GM18870 (cell line): ENCODE results near the gene ERVFRD-1.

Experiments
- ATAC-seq: cut with Tn5 transposase; IDR thresholded peaks from one replicate; pipeline ENCODE4 v1.9.1; 2021; ENCODE audit warnings: moderate library complexity; ENCODE audit not compliant: unreplicated experiment

The ERVFRD-1 gene, protein sequence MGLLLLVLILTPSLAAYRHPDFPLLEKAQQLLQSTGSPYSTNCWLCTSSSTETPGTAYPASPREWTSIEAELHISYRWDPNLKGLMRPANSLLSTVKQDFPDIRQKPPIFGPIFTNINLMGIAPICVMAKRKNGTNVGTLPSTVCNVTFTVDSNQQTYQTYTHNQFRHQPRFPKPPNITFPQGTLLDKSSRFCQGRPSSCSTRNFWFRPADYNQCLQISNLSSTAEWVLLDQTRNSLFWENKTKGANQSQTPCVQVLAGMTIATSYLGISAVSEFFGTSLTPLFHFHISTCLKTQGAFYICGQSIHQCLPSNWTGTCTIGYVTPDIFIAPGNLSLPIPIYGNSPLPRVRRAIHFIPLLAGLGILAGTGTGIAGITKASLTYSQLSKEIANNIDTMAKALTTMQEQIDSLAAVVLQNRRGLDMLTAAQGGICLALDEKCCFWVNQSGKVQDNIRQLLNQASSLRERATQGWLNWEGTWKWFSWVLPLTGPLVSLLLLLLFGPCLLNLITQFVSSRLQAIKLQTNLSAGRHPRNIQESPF

DNA sequence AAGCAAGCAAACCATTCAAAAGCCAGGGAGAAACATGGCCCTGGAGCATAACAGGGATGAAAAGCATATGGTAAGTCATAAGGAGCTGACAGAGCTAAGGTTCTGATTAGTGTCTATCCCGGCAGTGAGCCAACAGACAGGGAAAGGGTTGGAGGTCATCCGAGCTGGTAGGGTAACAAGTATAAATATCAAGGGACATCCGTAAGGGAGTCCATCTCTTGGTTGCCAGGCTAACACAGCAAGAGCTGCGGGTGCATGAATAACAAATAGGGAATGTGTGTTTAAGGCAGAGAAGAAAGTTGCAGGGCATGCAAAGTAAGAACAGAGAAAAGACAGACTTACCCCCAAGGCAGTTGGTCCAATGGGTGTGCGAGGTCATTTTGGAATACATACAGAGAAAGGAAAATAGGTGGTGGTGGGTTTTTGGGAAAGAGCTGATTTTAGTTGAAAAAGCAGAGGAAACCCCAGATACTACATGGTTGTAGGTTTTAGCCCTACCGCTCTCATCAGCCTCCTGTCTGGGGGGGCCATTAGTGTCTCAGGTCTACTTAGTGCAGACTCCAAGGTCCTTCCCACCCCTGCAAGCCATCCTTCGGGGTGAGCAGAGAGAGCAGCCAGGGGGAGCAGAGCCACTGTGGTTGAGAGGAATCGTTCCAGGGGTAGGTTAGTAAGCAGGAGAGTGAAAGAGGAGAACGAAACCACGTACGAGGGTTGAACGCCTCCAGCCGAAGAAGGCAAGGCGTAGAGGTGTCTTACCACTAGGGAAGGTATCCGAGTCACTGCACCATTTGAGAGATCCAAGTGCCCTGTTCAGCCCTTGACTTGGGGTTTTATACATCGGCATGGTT lies at the start of gene ERVFRD-1:
Gene ERVFRD-1 (minus strand): TSS at position 805 of the 848 bp plus-strand sequence. CDS start 6,415 bp downstream, outside the sequence.
- ATAC-seq: no peak

DNA sequence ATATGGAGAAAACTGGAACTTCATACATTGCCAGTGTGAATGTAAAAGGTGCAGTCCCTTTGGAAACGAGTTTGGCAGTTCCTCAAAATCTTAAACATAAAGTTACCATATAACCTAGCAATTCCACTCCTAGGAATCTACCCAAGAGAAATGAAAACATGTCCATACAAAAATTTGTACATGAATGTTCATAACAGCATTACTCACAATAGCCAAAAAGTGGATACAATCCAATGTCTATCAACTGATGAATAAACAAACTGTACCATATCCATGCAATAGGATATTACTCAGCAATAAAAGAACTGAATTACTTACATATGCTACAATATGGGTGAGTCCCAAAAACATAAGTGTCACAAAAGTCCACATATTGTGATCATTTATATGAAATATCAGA lies 48.7 kb upstream of the ERVFRD-1 start:
- no peak for ATAC-seq

DNA sequence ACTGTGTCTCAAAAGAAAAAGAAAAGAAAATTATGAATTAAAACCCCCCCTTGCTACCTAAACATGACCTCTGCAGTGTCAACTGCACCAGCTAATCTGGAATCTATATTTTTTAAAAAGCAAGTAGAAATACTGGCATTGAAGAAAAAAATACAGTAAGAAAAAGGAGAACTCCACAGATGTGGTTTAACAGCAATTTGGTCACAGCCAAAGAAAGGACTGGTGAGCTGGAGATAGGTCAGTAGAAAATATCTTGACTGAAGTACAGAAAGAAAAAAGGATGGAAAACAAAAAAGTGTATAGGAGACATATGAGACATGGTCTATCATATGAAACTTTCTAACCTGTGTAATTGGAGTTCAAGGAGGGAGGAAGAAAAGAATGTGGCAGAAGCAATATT lies 44.1 kb upstream of the ERVFRD-1 start:
- no peak for ATAC-seq

DNA sequence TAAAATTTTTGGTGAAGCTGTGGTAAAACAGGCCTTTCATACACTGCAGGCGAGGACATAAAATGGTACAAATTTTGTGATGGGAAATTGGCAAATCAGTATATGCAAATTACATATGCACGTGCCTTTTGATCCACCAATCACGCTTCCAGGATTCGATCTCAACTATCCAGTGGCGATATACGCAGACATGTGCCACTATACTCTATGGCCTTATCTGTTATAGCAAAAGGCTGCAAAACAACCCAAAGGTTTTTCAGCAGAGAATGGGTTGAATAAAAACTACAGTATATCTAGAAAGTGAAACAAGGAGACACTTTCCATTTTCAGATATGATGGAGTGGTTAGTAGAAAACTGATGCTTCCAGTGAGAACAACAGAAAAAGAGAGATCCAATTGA lies 41.9 kb upstream of the ERVFRD-1 start:
- no peak for ATAC-seq

DNA sequence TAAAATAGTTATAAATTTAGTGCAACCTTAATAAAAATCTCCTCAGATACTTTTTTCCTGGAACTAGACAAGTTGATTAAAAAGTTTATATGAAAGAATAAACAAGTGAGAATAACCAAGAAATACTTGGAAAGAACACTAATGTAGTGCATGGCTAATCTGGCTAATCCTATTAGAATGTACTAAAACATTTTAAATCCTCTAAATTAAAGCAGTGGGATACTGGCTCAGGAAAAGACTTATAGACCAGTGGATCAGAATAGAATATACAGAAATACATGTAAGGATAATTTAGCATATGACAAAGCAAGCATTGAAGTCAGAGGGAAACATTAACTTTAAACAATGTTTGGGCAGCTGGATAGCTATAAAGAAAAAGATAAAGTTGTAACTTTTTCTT lies 41.1 kb upstream of the ERVFRD-1 start:
- ATAC-seq: no peak

DNA sequence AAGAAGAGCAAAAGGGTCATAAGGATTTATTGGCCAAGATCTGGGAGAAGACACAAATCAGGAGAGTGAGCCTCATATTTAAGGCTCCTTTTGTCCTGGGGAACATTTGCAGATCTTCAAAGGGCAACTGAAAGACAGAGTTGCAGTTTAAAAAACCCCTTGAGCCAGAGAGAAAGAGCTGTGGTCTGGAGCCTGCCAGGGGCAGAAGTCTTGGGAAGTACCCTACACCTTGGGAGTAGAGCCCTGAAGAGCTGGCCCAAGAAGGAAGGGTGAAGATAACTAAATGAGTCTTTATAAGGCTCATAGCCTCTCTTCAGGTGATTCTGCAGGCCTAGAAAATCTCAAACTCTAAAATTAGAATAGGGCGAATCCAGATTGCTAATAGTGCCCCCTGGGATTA lies 40.0 kb upstream of the ERVFRD-1 start:
- no peak for ATAC-seq

DNA sequence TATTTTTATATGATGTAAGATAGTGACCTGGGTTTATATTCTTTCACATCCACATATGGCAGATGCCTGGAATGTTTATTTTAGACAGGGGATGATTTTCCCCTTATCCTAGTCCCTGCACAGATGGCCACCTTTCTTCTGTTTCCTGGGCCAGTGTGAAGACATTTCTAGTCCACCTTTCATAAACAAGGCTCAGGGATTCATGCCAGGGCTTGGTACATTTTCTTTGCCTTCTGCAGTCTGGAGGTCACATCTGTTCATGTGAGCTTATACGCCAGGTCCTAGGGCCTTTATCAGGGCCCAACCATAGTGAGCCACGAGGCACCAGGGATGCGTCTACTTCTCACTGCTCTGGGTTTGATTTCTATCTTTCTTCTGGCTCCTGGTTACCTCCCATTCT lies 38.0 kb upstream of the ERVFRD-1 start:
- ATAC-seq: no peak

DNA sequence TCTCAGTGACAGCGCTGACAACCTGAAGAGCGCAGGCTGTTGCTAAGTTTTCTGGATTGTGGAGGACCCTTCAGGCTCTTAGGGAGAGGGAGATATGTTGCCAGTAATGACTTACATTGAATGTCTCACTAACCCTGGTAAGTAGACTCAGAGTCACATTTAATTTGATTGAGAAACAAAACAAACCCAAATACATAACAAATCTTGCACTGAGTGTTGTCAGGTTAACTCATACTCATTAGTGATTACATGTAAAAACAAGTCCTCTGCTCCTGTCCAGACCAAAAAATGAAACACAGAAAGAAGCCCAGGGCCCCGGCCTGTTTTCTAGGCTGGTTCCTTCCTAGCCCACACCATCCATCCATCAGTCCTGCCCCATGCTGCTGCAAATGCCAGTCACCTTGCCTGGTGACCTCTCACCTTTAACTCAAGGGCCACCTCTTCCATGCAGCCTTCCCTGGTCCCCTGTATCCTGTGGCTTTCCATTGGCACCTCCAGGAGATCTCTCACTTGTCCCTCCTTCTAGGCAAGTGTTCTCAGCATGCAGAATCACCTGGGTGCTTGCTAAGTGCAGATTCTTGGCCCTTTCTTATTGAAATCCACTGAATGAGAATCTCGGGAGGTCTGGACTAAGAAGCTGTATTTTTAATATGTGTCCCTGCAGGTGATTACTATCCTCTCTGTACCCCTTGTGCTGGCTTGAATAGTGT lies 34.7 kb upstream of the ERVFRD-1 start:
- no peak for ATAC-seq

DNA sequence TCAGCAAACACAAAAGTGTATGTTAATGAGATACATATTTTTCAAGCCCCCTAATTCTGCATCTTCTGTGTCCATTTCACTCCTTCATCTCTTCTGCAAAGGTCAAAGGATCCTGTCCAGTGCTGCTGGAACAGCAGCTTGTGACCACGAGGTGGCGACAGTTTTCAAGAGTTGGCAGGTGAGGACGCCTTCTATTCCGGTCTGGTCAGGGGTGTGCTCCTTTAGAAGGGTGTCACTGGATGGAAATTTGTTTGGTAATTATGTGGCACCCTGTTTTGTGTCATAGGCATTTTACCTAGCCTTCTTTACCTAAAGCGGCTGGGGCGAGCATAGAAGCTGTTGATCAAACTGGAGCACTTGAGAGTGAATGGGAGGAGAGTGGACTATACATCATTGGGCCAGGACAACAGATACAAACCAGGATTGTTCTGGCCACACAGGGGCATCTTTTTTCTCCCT lies 32.9 kb upstream of the ERVFRD-1 start:
- ATAC-seq: peak; percentile 65

DNA sequence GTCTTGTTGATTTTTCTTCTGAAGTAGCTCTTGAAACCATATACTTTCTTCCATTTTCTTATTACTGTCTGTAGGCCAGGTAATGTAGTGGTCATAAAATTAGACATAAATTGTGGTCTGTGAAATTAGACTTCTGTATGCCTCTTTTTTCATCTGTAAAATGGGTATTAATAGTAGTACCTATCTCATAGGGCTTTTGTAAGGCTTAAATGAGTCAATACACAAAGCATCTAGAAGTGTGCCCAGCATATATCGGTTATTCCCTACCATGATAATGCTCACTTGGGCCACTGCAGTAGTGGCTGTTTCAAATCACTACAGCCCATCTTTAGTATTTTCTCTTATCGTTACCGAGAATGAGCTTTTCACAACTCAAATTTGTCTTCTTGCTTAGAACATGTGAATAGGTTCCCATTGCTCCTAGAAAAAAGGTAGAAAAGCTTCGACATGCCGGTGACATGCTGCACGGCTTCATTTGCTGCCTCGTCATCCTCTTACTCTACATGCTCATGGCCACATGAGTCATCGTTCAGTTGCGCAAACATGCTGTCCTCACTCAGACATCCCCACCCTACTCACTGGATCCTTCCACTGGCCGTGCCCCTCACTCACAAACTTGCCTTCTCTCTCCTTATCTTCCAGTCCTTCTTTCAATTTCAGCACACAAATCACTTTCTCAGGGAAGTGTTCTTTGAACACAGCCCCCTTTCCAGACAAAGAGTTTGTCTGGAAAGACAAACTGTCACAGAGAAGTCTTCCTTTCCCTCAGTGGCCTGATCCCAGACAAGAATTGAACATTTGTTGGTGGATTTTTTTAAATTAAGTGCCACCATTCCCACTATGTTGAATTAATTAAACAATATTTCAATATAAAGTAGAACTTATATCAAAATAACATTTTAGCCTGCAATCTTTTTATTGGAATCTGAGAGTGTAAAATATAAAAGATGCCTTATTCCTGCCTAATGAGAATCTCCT lies 32.2 kb upstream of the ERVFRD-1 start:
- no peak for ATAC-seq

DNA sequence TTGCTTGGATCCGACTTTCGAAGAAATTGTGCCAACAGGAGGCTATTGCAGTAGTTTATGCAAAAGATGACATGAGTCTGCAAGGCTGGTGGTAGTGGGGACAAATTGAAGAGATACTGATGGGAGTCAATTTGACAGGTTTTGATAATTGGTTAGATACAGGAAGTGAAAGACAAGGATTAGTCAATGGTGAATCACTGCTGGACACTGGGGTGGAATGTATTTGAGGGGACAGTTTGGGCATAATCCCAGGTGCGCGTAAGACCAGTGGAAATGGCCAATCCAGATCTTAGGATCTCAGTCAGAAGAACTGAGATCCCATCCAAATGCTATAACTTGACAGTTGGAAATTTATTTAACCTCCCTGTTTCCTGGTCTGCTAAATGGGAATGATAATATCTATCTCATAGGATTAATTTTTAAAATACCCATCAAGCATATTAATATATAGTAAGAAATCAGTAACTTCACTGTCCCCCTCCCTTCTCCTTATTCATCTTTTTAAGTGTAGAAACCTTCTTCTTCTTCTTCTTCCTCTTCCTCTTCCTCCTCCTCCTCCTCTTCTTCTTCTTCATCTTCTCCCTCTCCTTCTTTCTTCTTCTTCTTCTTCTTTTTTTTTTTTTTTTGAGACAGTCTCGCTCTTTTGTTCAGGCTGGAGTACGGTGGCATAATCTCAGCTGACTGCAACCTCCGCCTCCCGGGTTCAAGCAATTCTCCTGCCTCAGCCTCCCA lies 30.9 kb upstream of the ERVFRD-1 start:
- ATAC-seq: no peak

DNA sequence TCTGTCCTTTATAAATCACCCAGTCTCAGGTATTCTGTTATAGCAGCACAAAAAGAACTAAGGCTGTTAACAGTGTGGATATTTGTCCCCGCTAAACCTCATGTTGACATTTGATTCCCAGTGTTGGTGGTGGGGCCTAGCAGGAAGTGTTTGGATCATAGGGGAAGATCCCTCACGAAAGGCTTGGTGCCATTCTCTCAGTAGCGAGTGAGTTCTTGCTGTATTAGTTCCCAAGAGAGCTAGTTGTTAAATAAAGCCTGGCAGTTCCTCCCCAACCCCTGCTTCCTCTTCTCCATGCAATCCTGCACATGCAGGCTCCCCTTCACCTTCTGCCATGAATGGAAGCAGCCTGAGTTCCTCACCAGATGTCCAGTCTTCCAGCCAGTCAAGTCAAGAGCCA lies 29.8 kb upstream of the ERVFRD-1 start:
- no peak for ATAC-seq

DNA sequence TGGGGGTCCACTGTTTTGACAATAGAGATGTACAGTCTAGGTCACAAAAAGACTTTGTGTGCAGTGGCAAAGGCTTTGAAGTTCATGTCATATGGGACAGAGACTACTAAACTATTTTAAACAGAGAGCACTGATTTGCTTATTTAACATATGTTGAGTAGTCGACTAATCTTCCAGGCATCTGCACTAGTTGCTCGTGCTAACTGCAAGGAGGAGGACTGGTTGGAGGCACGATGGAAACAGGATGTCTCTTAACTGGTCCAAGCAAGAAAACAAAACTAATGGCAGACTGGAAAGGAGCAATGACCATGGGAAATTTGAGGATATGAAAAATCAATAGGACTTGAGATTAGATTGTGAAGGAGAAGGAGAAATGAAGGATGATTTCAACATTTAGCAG lies 28.5 kb upstream of the ERVFRD-1 start:
- ATAC-seq: no peak

DNA sequence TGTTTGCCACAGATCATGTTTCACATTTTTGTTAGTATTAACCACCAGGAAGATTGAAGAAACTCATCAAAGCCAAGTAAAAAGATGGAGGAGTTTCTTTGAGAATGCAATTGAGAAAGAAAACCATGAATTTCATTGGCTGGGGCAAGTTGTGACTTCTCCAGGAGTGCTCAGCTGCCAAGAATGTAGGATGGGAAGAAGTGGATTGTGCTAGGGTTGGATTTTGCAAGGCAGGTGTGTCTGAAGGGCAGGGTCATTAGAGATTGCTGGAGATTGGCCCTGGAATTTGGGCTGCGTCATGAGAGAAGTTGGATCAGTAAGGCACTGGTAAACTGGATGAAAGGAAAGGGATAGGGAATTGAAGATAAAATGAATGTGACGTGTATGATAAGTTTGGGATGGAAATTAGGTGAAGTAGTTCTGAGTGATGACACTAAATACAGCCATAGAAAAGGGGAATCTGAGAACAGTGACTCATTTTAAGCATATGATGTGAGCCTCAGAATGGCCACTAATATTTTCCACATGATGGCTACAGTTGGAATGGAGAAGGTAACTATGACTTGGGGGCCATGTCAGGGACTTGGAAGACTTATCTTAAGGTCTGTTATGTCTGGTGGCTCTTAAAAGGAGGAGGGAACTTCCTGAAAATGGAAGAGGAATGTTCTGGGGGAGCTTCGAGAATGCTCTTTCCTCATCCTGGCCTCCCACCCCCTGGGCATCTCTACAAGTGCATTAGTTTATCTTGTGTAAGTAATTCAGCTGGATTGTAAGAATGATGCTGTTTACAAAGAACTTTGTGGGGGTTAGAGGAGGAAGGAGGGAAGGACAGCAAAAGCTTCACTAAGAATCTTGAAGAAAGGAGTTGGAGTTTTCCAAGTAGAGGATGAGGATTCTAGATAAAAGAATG lies 27.8 kb upstream of the ERVFRD-1 start:
- no peak for ATAC-seq

DNA sequence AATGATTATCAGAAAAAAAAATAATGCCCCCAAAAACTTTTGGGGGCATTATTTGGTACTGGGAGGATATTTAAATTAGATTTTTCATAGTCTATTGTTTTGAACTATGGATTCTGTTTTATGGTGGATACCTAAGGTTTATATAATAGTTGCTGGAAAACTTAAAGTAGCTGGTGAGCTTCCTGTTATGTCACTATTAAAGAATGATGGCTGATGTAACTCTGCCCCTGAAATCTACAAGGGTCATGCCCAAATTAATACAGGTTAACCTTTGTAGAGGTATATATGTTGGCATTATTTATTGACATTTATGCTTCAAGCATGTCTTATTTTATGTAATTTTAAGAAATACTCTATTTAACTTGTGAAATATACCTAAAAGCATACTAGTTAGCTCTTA lies 25.3 kb upstream of the ERVFRD-1 start:
- ATAC-seq: no peak

DNA sequence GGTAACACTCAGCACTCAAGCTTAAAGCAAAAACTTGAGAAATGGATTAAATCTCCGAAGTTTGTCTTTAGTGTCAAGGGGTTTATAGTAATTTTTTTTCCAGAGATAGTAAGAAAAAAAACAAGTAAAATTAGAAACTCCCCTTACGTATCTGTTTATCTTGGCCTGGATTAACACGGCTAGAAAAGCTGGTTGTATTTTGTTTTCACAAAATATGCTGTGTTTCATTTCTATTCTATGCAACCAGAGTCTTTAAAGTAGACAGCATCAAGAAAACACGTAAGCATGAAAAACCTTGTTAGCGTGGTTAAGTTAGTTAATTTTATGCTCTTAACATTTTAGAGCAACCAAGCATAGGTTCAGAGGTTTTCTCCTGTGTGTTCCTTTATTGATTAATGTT lies 21.8 kb upstream of the ERVFRD-1 start:
- no peak for ATAC-seq

DNA sequence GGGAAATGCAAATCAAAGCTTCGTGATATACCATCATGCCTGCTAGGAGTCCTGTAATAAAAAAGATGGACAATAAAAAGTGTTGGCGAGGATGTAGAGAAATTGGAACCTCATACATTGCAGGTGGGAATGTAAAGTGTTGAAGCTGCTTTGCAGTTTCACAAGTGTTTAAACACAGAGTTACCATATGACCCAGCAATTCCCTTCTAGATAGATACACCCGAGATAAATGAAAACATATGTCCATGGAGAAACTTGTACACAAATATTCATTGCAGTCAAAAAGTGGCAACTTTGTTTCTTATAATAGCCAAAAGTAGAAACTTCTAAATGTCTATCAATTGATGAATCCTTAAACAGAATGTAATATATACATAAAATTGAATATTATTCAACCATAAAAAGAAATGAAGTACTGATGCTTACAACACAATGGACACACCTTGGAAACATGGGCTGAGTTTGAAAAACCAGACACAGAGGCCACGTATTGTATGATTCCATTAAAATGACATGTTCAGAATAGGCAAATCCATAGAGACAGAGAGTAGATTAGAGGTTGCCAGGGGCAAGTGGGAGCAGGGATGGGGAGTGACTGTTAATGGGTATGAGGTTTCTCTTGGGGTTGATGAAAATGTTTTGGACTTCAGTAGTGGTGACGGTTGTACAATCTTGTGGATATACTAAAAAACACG lies 20.8 kb upstream of the ERVFRD-1 start:
- ATAC-seq: no peak

DNA sequence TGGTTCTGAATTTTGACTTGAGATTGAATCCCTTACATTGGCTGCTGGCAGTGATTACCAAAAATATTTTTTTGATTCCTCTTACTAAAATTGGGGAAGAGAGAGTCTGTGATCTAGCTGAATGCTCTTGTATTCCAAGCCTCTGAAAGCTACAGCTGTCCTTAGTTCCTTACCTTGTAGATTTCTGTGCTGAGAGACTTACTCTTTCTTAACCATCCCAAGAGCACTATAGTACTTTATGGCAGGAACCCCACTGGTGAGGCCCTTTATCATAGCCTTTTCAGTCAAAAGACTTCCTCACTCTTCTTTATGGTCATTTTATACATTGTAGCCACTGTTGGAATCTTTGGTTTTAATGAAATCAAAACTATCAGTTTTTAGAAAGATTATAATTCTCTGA lies 19.1 kb upstream of the ERVFRD-1 start:
- ATAC-seq: no peak
